CD4-positive, CD25-positive, alpha-beta regulatory T cell (primary cell): ENCODE data around the gene PNKP. TPM values are rescaled to one million over a fixed set of nuclear protein-coding genes. Genes with fewer than 3 reads are reported as not detected.
A peak's percentile ranks its signal among the peaks of the same experiment; 100 is the strongest.

ENCODE experiments used
- ATAC-seq, 2 donors: fragments of 150-1000 bp; cut with Tn5 transposase; one replicate each; pipeline ENCODE4 v1.10.0; 2021; ENCODE audit warnings: low read depth in 2 of 2, moderate number of reproducible peaks in 2 of 2, moderate library complexity in 1 of 2
- DNase-seq, 3 donors: peaks; one replicate each; pipeline versions ENCODE4 v3.0.0 to v3.0.0-alpha.2; 2012 to 2022; ENCODE audit warnings: mixed read lengths in 1 of 3
- H3K27ac ChIP-seq: one replicate; pipeline ENCODE4 v1.7.0; 2013; ENCODE audit warnings: mild to moderate bottlenecking, low read length; ENCODE audit not compliant: insufficient read depth, poor library complexity, severe bottlenecking
- H3K27me3 ChIP-seq: one replicate; pipeline ENCODE4 v1.7.0; 2013; ENCODE audit warnings: low read length; ENCODE audit not compliant: control insufficient read depth, insufficient read depth
- H3K36me3 ChIP-seq: one replicate; pipeline ENCODE4 v1.7.0; 2013; ENCODE audit warnings: mild to moderate bottlenecking, low read length, moderate library complexity; ENCODE audit not compliant: control insufficient read depth, insufficient read depth
- H3K4me1 ChIP-seq: 2 replicates; pipeline ENCODE4 v1.7.0; 2013; ENCODE audit warnings: mild to moderate bottlenecking, low read length; ENCODE audit not compliant: insufficient read depth, control insufficient read depth, poor library complexity, severe bottlenecking
- H3K4me3 ChIP-seq: one replicate; pipeline ENCODE4 v1.7.0; 2013; ENCODE audit warnings: low read depth, mild to moderate bottlenecking, low read length, moderate library complexity
- H3K9me3 ChIP-seq, 2 experiments: 1 replicate in 1 of 2; 2 replicates in 1 of 2; pipeline ENCODE4 v1.7.0; 2013; ENCODE audit warnings: low read length in 2 of 2, mild to moderate bottlenecking in 1 of 2, moderate library complexity in 1 of 2; ENCODE audit not compliant: control insufficient read depth in 2 of 2
- H3K27ac Mint-ChIP-seq, 3 donors: one replicate each; pipeline ENCODE4 v1.8.0; 2020 to 2022; ENCODE audit warnings: mild to moderate bottlenecking in 3 of 3, mixed read lengths in 3 of 3, moderate library complexity in 2 of 3
- H3K27me3 Mint-ChIP-seq: one replicate; pipeline ENCODE4 v1.8.0; 2022; ENCODE audit warnings: mild to moderate bottlenecking, mixed read lengths
- H3K36me3 Mint-ChIP-seq: one replicate; pipeline ENCODE4 v1.8.0; 2020; ENCODE audit warnings: mixed read lengths
- H3K4me1 Mint-ChIP-seq, 4 donors: one replicate each; pipeline ENCODE4 v1.8.0; 2020 to 2022; ENCODE audit warnings: mixed read lengths in 4 of 4, mild to moderate bottlenecking in 1 of 4
- H3K4me3 Mint-ChIP-seq, 4 donors: one replicate each; pipeline ENCODE4 v1.8.0; 2020 to 2022; ENCODE audit warnings: mild to moderate bottlenecking in 4 of 4, mixed read lengths in 4 of 4, moderate library complexity in 3 of 4
- H3K9me3 Mint-ChIP-seq, 7 donors: one replicate each; pipeline ENCODE4 v1.8.0; 2020 to 2022; ENCODE audit warnings: mixed read lengths in 7 of 7, mild to moderate bottlenecking in 3 of 7, moderate library complexity in 2 of 7
- polyA plus RNA-seq, 4 donors: library from polyadenylated mRNA; unstranded; fragments of 300-500 nt; fragmentation: Illumina TruSeq; gene quantifications; one replicate each; pipeline ENCODE4 v1.2.3, GENCODE V29; 2021
- total RNA-seq: library from RNA; stranded (reverse); gene quantifications from one replicate; pipeline ENCODE4 v1.2.3, GENCODE V29; 2022

The PNKP gene
- total and polyA plus RNA-seq, 5 donors from 2014 or later: 26.2 to 149 (median 28.4) TPM

GRCh38 chr19:49863254-49863934 is 4.0 kb downstream of the PNKP start:
- Mint-ChIP-seq H3K36me3 (peaks cover 5% of the 10 kb centered on the region), H3K9me3 (peaks cover 0 to 1% (median 0%) of the 10 kb centered on the region in 7 donors), H3K4me1 (peaks cover 0 to 35% (median 14%) of the 10 kb centered on the region in 4 donors), H3K27ac (peak overlapping the region in 1 of 3 donors; percentile 79), H3K4me3 (peak overlapping the region in 2 of 4 donors; percentile 2 to 47), H3K27me3 (peaks cover 10% of the 10 kb centered on the region)
- H3K27me3 ChIP-seq: no peaks in the 10 kb centered on the region
- ATAC-seq (no peak), DNase-seq (no peak)
- peaks cover 19% of the 10 kb centered on the region for H3K4me1 ChIP-seq
- no peak overlapping the region for H3K27ac ChIP-seq
- H3K36me3 ChIP-seq: peaks cover 27% of the 10 kb centered on the region
- no peak overlapping the region for H3K4me3 ChIP-seq
- H3K9me3 ChIP-seq: no peaks in the 10 kb centered on the region

- DNase-seq (no peak), ATAC-seq (no peak)
- H3K27me3 Mint-ChIP-seq: peaks cover 7% of the 10 kb centered on the region
- H3K27ac Mint-ChIP-seq: no peak overlapping the region
- Histone ChIP-seq H3K4me1 (peaks cover 18% of the 10 kb centered on the region), H3K4me3 (no peak overlapping the region), H3K27me3 (no peaks in the 10 kb centered on the region), H3K27ac (no peak overlapping the region), H3K9me3 (no peaks in the 10 kb centered on the region), H3K36me3 (peaks cover 27% of the 10 kb centered on the region)
- peaks cover 0 to 30% (median 14%) of the 10 kb centered on the region in 4 donors for H3K4me1 Mint-ChIP-seq
- peak overlapping the region in 2 of 4 donors; percentile 2 to 47 for H3K4me3 Mint-ChIP-seq
- peaks cover 0 to 1% (median 0%) of the 10 kb centered on the region in 7 donors for H3K9me3 Mint-ChIP-seq
- H3K36me3 Mint-ChIP-seq: peaks cover 5% of the 10 kb centered on the region
Measured at GRCh38 chr19:49862391-49863253, 4.8 kb downstream of the PNKP start.

- H3K4me3 Mint-ChIP-seq: peak overlapping the region in 1 of 4 donors; percentile 38
Measured at GRCh38 chr19:49861541-49862378, 5.6 kb downstream of the PNKP start.

GRCh38 chr19:49861107-49861506 is 6.3 kb downstream of the PNKP start:
- peaks cover 29% of the 10 kb centered on the region for H3K36me3 ChIP-seq

More at GRCh38 chr19:49861541-49862378, 5.6 kb downstream of the PNKP start:
- H3K4me1 ChIP-seq: peaks cover 12% of the 10 kb centered on the region
- ATAC-seq: no peak
- no peaks in the 10 kb centered on the region for H3K27me3 ChIP-seq
- peaks cover 5% of the 10 kb centered on the region for H3K36me3 Mint-ChIP-seq
- H3K27ac Mint-ChIP-seq: peak overlapping the region in 1 of 3 donors; percentile 56
- no peak for DNase-seq
- H3K9me3 ChIP-seq: no peaks in the 10 kb centered on the region
- no peaks in the 10 kb centered on the region for H3K27me3 Mint-ChIP-seq
- H3K4me3 ChIP-seq: no peak overlapping the region
- H3K27ac ChIP-seq: no peak overlapping the region
- H3K4me1 Mint-ChIP-seq: peaks cover 0 to 24% (median 14%) of the 10 kb centered on the region in 4 donors
- peaks cover 0 to 1% (median 0%) of the 10 kb centered on the region in 7 donors for H3K9me3 Mint-ChIP-seq
- peaks cover 29% of the 10 kb centered on the region for H3K36me3 ChIP-seq

GRCh38 chr19:49860336-49861102 is 6.9 kb downstream of the PNKP start:
- ATAC-seq (no peak), DNase-seq (no peak)
- no peaks in the 10 kb centered on the region for H3K27me3 Mint-ChIP-seq
- Histone ChIP-seq H3K27me3 (no peaks in the 10 kb centered on the region), H3K9me3 (no peaks in the 10 kb centered on the region), H3K36me3 (peaks cover 29% of the 10 kb centered on the region), H3K4me1 (no peaks in the 10 kb centered on the region), H3K4me3 (no peak overlapping the region), H3K27ac (no peak overlapping the region)
- H3K4me1 Mint-ChIP-seq: peaks cover 0 to 14% (median 4%) of the 10 kb centered on the region in 4 donors
- peak overlapping the region in 1 of 3 donors; percentile 48 for H3K27ac Mint-ChIP-seq
- peaks cover 5% of the 10 kb centered on the region for H3K36me3 Mint-ChIP-seq
- H3K4me3 Mint-ChIP-seq: no peak overlapping the region
- peaks cover 0 to 1% (median 0%) of the 10 kb centered on the region in 7 donors for H3K9me3 Mint-ChIP-seq

More at GRCh38 chr19:49861107-49861506, 6.3 kb downstream of the PNKP start:
- Histone ChIP-seq H3K27me3 (no peaks in the 10 kb centered on the region), H3K4me1 (peaks cover 6% of the 10 kb centered on the region), H3K4me3 (no peak overlapping the region), H3K27ac (no peak overlapping the region), H3K9me3 (no peaks in the 10 kb centered on the region)
- H3K36me3 Mint-ChIP-seq: peaks cover 5% of the 10 kb centered on the region
- H3K27ac Mint-ChIP-seq: no peak overlapping the region
- ATAC-seq (no peak), DNase-seq (no peak)
- H3K9me3 Mint-ChIP-seq: peaks cover 0 to 1% (median 0%) of the 10 kb centered on the region in 7 donors
- H3K27me3 Mint-ChIP-seq: no peaks in the 10 kb centered on the region
- peaks cover 0 to 17% (median 9%) of the 10 kb centered on the region in 4 donors for H3K4me1 Mint-ChIP-seq
- H3K4me3 Mint-ChIP-seq: no peak overlapping the region

GRCh38 chr19:49859682-49860335 is 7.6 kb downstream of the PNKP start:
- H3K4me3 Mint-ChIP-seq: no peak overlapping the region
- no peaks in the 10 kb centered on the region for H3K27me3 Mint-ChIP-seq
- peaks cover 27% of the 10 kb centered on the region for H3K36me3 ChIP-seq
- ATAC-seq: no peak
- no peaks in the 10 kb centered on the region for H3K9me3 ChIP-seq
- no peaks in the 10 kb centered on the region for H3K27me3 ChIP-seq
- H3K27ac Mint-ChIP-seq: peak overlapping the region in 1 of 3 donors; percentile 48
- DNase-seq: no peak
- peaks cover 0 to 9% (median 3%) of the 10 kb centered on the region in 4 donors for H3K4me1 Mint-ChIP-seq
- no peak overlapping the region for H3K27ac ChIP-seq
- H3K36me3 Mint-ChIP-seq: peaks cover 5% of the 10 kb centered on the region
- H3K4me3 ChIP-seq: no peak overlapping the region
- H3K9me3 Mint-ChIP-seq: peaks cover 0 to 1% (median 0%) of the 10 kb centered on the region in 7 donors
- no peaks in the 10 kb centered on the region for H3K4me1 ChIP-seq
